GM12878 (cell line): ENCODE results near the gene RAD52. TPM values are rescaled to one million over a fixed set of nuclear protein-coding genes. Genes with fewer than 3 reads are reported as not detected.

Experiments
- ATAC-seq: fragments of 200-7000 bp; cut with Tn5 transposase; 3 replicates; pipeline ENCODE4 v1.9.1; 2020; ENCODE audit warnings: mild to moderate bottlenecking, moderate library complexity
- BruUV-seq: library from RNA; stranded (reverse); fragments of 400-500 nt; replicated peaks from 2 replicates; lab custom pipeline; 2021; lab: Mats Ljungman, UMichigan
- CTCF ChIA-PET: fragments of 300-600 bp; sonication (Branson Sonifier 250); formaldehyde crosslinking; extraction: SDS; loops from one replicate; lab custom pipeline; 2021; ENCODE audit warnings: inconsistent platforms; lab: Yijun Ruan, JAX
- POLR2A ChIA-PET: fragments of 350-600 bp; formaldehyde crosslinking; extraction: SDS; loops from one replicate; lab custom pipeline; 2021; ENCODE audit warnings: inconsistent platforms; lab: Charles Lee
- RAD21 ChIA-PET: fragments of 300-600 bp; sonication (Branson Sonifier 250); formaldehyde crosslinking; loops from one replicate; lab custom pipeline; 2023; ENCODE audit warnings: antibody characterized with exemption; ENCODE audit not compliant: unreplicated experiment; lab: Charles Lee
- SMC1A ChIA-PET: fragments of 300-600 bp; sonication (Branson Sonifier 250); formaldehyde crosslinking; loops from one replicate; lab custom pipeline; 2023; ENCODE audit not compliant: unreplicated experiment, uncharacterized antibody; lab: Charles Lee
- DNase-seq: peaks from one replicate; pipeline ENCODE4 v3.0.0-alpha.2; 2011; ENCODE audit warnings: low read depth, low spot score
- FAIRE-seq: peaks from 3 replicates; lab custom pipeline; 2011; peaks lifted over from hg19 to GRCh38; lab: Jason Lieb, UNC
- H2AFZ ChIP-seq: 2 replicates; pipeline ENCODE4 v1.6.0; 2011; ENCODE audit warnings: low read depth, low read length, control low read depth; ENCODE audit not compliant: control insufficient read depth
- H3K27ac ChIP-seq: 2 replicates; pipeline ENCODE4 v1.5.1; 2011; ENCODE audit warnings: control low read depth; ENCODE audit not compliant: control insufficient read depth, insufficient read depth
- H3K27me3 ChIP-seq, 2 experiments: replicated peaks in 1 of 2; 2 replicates each; pipeline versions ENCODE4 v1.6.0 to v1.6.1; 2011; ENCODE audit warnings: low read length in 1 of 2; ENCODE audit not compliant: control insufficient read depth in 2 of 2, insufficient read depth in 2 of 2
- H3K36me3 ChIP-seq, 2 experiments: 2 replicates each; pipeline ENCODE4 v1.5.1; 2011; ENCODE audit warnings: low read length in 1 of 2; ENCODE audit not compliant: control insufficient read depth in 2 of 2, insufficient read depth in 2 of 2
- H3K4me1 ChIP-seq: 2 replicates; pipeline ENCODE4 v1.6.1; 2011; ENCODE audit warnings: mild to moderate bottlenecking, low read length, moderate library complexity, mixed read lengths; ENCODE audit not compliant: control insufficient read depth, insufficient read depth
- H3K4me2 ChIP-seq: 2 replicates; pipeline ENCODE4 v1.6.0; 2011; ENCODE audit warnings: control low read depth; ENCODE audit not compliant: control insufficient read depth, insufficient read depth
- H3K4me3 ChIP-seq: fragments of 200-600 bp; sonication (generic); 2 replicates; pipeline ENCODE4 v1.5.1; 2016
- H3K79me2 ChIP-seq: 2 replicates; pipeline ENCODE4 v1.6.0; 2011; ENCODE audit warnings: low read length; ENCODE audit not compliant: control insufficient read depth, insufficient read depth
- H3K9ac ChIP-seq: 2 replicates; pipeline ENCODE4 v1.8.0; 2011; ENCODE audit warnings: low read length, control low read depth, mixed read lengths; ENCODE audit not compliant: control insufficient read depth, insufficient read depth
- H3K9me3 ChIP-seq: replicated peaks from 3 replicates; pipeline ENCODE4 v1.5.1; 2011; ENCODE audit warnings: mild to moderate bottlenecking, low read length; ENCODE audit not compliant: control insufficient read depth, insufficient read depth
- H4K20me1 ChIP-seq: 2 replicates; pipeline ENCODE4 v1.6.0; 2011; ENCODE audit not compliant: control insufficient read depth, insufficient read depth
- BCL11A ChIP-seq: IDR thresholded peaks from 2 replicates; pipeline ENCODE4 v1.6.1; 2011; ENCODE audit warnings: low read depth, low read length
- CEBPB ChIP-seq, 2 experiments: fragments of 150-350 bp in 1 of 2; IDR thresholded peaks; 2 replicates each; pipeline ENCODE4 v1.6.1; 2012 to 2014; ENCODE audit warnings: low read depth in 2 of 2, low read length in 2 of 2, borderline replicate concordance in 1 of 2, inconsistent platforms in 1 of 2
- CHD1 ChIP-seq: IDR thresholded peaks from 2 replicates; pipeline ENCODE4 v1.6.1; 2012; ENCODE audit warnings: low read depth, low read length, improper control_type of control experiment
- CHD2 ChIP-seq: IDR thresholded peaks from 2 replicates; pipeline ENCODE4 v1.6.1; 2011; ENCODE audit warnings: low read depth, low read length, improper control_type of control experiment, borderline replicate concordance
- CREB1 ChIP-seq: IDR thresholded peaks from 2 replicates; pipeline ENCODE4 v1.6.1; 2012; ENCODE audit warnings: low read depth, mild to moderate bottlenecking, inconsistent platforms
- EP300 ChIP-seq, 2 experiments: fragments of 150-350 bp in 1 of 2; IDR thresholded peaks; 2 replicates each; pipeline ENCODE4 v1.6.1; 2011 to 2012; ENCODE audit warnings: low read depth in 2 of 2, low read length in 2 of 2, borderline replicate concordance in 1 of 2, improper control_type of control experiment in 1 of 2, inconsistent platforms in 1 of 2; ENCODE audit not compliant: control insufficient read depth in 1 of 2
- FOXM1 ChIP-seq: IDR thresholded peaks from 2 replicates; pipeline ENCODE4 v1.6.1; 2012; ENCODE audit warnings: low read depth, mild to moderate bottlenecking, inconsistent platforms, low read length, moderate library complexity
- HDAC6 ChIP-seq: fragments of 200-600 bp; sonication (generic); IDR thresholded peaks from one replicate; pipeline ENCODE4 v1.8.0; 2017; ENCODE audit warnings: antibody characterized with exemption; ENCODE audit not compliant: unreplicated experiment
- IKZF2 ChIP-seq, 2 experiments: fragments of 450-650 bp; IDR thresholded peaks; 2 replicates each; pipeline ENCODE4 v1.6.1; 2017; ENCODE audit warnings: mild to moderate bottlenecking in 2 of 2, moderate library complexity in 2 of 2
- NR2C2 ChIP-seq: IDR thresholded peaks from 2 replicates; pipeline ENCODE4 v1.6.1; 2011; ENCODE audit warnings: borderline replicate concordance, low read depth; ENCODE audit not compliant: control insufficient read depth, insufficient read length
- NR2F1 ChIP-seq: fragments of 450-650 bp; conservative IDR thresholded peaks from 2 replicates; pipeline ENCODE4 v1.6.1; 2017; ENCODE audit warnings: mild to moderate bottlenecking
- PML ChIP-seq: IDR thresholded peaks from 2 replicates; pipeline ENCODE4 v1.6.1; 2012; ENCODE audit warnings: low read length, inconsistent platforms
- RAD21 ChIP-seq: IDR thresholded peaks from 2 replicates; pipeline ENCODE4 v1.6.1; 2011; ENCODE audit warnings: mild to moderate bottlenecking, low read depth, low read length, moderate library complexity; ENCODE audit not compliant: insufficient read depth
- RCOR1 ChIP-seq: conservative IDR thresholded peaks from 2 replicates; pipeline ENCODE4 v1.6.1; 2012; ENCODE audit warnings: low read depth, low read length, improper control_type of control experiment
- RELB ChIP-seq: fragments of 450-650 bp; IDR thresholded peaks from 2 replicates; pipeline ENCODE4 v1.6.1; 2017; ENCODE audit warnings: low read depth, mild to moderate bottlenecking, moderate library complexity
- SPI1 ChIP-seq: IDR thresholded peaks from 2 replicates; pipeline ENCODE4 v1.6.1; 2011; ENCODE audit warnings: low read depth, mild to moderate bottlenecking, low read length, moderate library complexity, borderline replicate concordance; ENCODE audit not compliant: insufficient read depth
- ZNF274 ChIP-seq: IDR thresholded peaks from one replicate; pipeline ENCODE4 v1.8.0; 2011; ENCODE audit not compliant: insufficient read length, insufficient read depth
- ZNF384 ChIP-seq: IDR thresholded peaks from 2 replicates; pipeline ENCODE4 v1.6.1; 2012; ENCODE audit warnings: low read depth, mild to moderate bottlenecking, low read length, improper control_type of control experiment, borderline replicate concordance
- WGBS: methylation state at CpG from one replicate; pipeline ENCODE4 v1.1.6; 2016; ENCODE audit warnings: low lambda C conversion rate; ENCODE audit not compliant: insufficient replicate concordance, insufficient coverage; ENCODE audit errors: missing lambda C conversion rate; 5-methylcytosine and 5-hydroxymethylcytosine counted together
- in situ Hi-C: fragments of 300-500 bp; cut with MboI; formaldehyde crosslinking; loops from 9 replicates; pipeline ENCODE4 v1.14.3; 2018; ENCODE audit warnings: mixed read lengths
- intact Hi-C: fragments of 100-400 bp; cut with micrococcal nuclease; formaldehyde crosslinking; loops from one replicate; pipeline ENCODE4 v1.14.2; 2022; ENCODE audit not compliant: unreplicated experiment
- polyA plus RNA-seq, 11 experiments: library from polyadenylated mRNA; depleted of rRNA in 4 of 11; unstranded in 6 of 11; stranded (reverse) in 5 of 11; fragments of >200 nt; fragmentation: Nextera tagmentation in 4 of 11; fragmentation: Illumina TruSeq in 1 of 11; extraction: Ambion mirVana in 4 of 11; extraction: Trizol in 1 of 11; gene quantifications; 1 replicate in 1 of 11; 2 replicates in 10 of 11; pipeline versions ENCODE4 v1.2.1 to v1.2.3, GENCODE V29; 2011 to 2016; ENCODE audit warnings: inconsistent platforms in 2 of 11, missing spikeins in 2 of 11, low read depth in 1 of 11
- total RNA-seq, 4 experiments: library from RNA; depleted of rRNA in 3 of 4; stranded (reverse); fragments of >200 nt in 3 of 4; fragmentation: Illumina TruSeq in 1 of 4; extraction: Trizol in 1 of 4; gene quantifications; 2 replicates each; pipeline versions ENCODE4 v1.2.1 to v1.2.3, GENCODE V29; 2013 to 2021

The RAD52 gene
- total and polyA plus RNA-seq, 10 of the 15 experiments (the other 5 are each of a cell fraction or from before 2014, with no cell fraction given): 2.0 to 15.7 (median 8.9) TPM

DNA sequence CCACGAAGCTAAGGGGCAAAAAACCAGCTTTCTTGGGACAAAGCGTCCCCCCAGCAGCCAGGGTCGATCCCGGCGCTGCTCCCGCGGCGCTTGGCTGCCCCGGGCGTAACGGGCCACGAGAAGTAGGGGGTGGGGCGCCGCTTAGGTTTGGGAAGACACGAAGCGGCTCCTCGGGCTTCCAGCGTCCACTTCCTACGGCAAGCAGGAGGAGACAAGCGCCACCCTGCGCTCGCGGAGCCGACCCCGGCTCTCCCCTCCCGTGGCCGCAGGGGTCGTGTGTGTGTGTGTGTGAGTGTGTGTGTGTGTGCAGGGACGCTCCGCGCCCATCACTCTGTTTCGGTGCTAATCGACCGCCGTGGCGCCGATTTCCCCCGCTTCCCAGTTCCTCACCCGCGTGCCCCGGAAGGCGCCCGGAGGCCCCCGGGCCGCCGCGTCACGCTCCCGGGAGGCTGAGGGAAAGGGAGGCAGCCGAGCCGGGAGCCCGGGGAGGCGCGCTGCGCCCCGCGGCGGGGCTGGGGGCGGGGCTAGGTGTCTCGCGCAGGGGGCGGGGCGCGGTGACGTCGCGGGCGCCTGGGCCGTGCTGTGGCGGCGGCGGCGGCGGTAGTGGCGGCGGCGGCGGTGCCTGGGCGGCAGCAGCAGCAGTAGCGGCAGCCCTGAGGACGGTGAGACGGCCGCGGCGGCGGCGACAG, 41.3 kb upstream of the RAD52 start, which contains the start of gene ERC1:
ERC1 (plus strand) TSS at position 563 of the 689 bp plus-strand sequence. CDS start 36,681 bp downstream, outside the sequence.
- FAIRE-seq: no peak
- RAD21 ChIA-PET: interaction anchor here (0.5 to 1.7 kb wide), 5 partner anchors 39 to 102 kb away, joined by 3 to 6 read pairs (median 4); partner anchors contain the start of gene RAD52
- TF ChIP-seq ZNF384 (no peak), CHD1 (no peak), CHD2 (no peak), HDAC6 (no peak), BCL11A (no peak), FOXM1 (no peak), CREB1 (no peak), RCOR1 (no peak), EP300 (IDR thresholded peaks at IDR 0.05; ENCODE audit: borderline replicate concordance in 1 of 2, control insufficient read depth in 1 of 2, low read depth in 2 of 2, low read length in 2 of 2) (no peak), PML (no peak), NR2F1 (peak; percentile 91), NR2C2 (no peak), SPI1 (no peak), IKZF2 (IDR thresholded peaks at IDR 0.05) (peak; percentile 75 to 88; a peak in 3 of 4 replicates), RAD21 (no peak), CEBPB (IDR thresholded peaks at IDR 0.05; ENCODE audit: borderline replicate concordance in 1 of 2, low read depth in 2 of 2, low read length in 2 of 2) (no peak), ZNF274 (no peak), RELB (peak; percentile 65)

More for the DNA sequence above, 41.3 kb upstream of the RAD52 start, which contains the start of gene ERC1:
- DNase-seq: no peak
- Histone ChIP-seq H3K79me2 (no peaks in the 10 kb centered on the region), H3K4me2 (peak within 1 kb of the TSS; percentile 98), H3K27ac (no peak within 1 kb of the TSS), H3K4me3 (peak within 1 kb of the TSS; percentile 87), H2AFZ (peak within 1 kb of the TSS; percentile 94), H3K27me3 (peaks cover 1 to 13% of the 10 kb centered on the region in 2 experiments; a peak in 1 of 4 replicates), H3K9ac (peak within 1 kb of the TSS; percentile 64), H4K20me1 (no peaks in the 10 kb centered on the region), H3K9me3 (no peaks in the 10 kb centered on the region), H3K4me1 (no peaks in the 10 kb centered on the region; the same call in 1 of the 2 replicates), H3K36me3 (no peaks in the 10 kb centered on the region)
- ChIA-PET CTCF (interaction anchor here (0.6 to 1.5 kb wide), 5 partner anchors 9 to 176 kb away, joined by 3 to 4 read pairs (median 3); partner anchors contain the start of gene RAD52), POLR2A (interaction anchor here (0.6 kb wide), 1 partner anchor 196 kb away, joined by 5 read pairs; no protein-coding TSS in a partner anchor), SMC1A (interaction anchor here (0.7 to 1.7 kb wide), 5 partner anchors 23 to 612 kb away, joined by 3 to 11 read pairs (median 4); no protein-coding TSS in a partner anchor)
- no TSS peak for BruUV-seq
- ATAC-seq: peak; percentile 94
- intact Hi-C loops: loop anchor here (2.0 kb wide), 1 partner anchor 32 kb away; no protein-coding TSS in a partner anchor
- WGBS: under 1% methylated on average over 66 of the region's 87 CpGs
- in situ Hi-C loops: no loop called here
